ENCODE measurements around the gene UBL4A.

Gene UBL4A

DNA sequence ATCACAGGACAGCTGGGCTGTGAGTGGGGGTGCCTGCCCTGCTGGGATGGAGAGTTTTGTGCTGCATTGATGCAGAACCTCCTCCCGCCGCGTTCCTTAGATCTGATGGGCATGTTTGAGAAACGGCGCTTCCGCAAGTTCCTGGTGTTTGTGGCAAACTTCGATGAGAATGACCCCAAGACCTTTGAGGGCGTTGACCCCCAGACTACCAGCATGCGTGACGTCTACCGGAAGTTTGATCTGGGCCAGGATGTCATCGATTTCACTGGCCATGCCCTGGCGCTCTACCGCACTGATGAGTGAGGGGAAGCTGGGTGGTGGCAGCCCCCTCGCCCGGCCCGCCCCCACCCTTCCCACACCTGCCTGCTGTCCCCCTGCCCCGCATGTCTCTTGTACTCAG is 46.6 kb downstream of the UBL4A start:
- DNase-seq: no peak
- intact Hi-C loops (cut with DNase I; ENCODE audit: low total_unique reads): no loop called here
- Histone ChIP-seq H3K27ac (no peak overlapping the region), H3K27me3 (no peaks in the 10 kb centered on the region), H3K4me1 (peaks cover 0 to 28% (median 17%) of the 10 kb centered on the region in 4 donors), H3K9me3 (no peaks in the 10 kb centered on the region), H3K4me3 (no peak overlapping the region), H3K36me3 (peaks cover 4 to 37% (median 14%) of the 10 kb centered on the region in 3 donors)
- TF ChIP-seq, protein P1, sequence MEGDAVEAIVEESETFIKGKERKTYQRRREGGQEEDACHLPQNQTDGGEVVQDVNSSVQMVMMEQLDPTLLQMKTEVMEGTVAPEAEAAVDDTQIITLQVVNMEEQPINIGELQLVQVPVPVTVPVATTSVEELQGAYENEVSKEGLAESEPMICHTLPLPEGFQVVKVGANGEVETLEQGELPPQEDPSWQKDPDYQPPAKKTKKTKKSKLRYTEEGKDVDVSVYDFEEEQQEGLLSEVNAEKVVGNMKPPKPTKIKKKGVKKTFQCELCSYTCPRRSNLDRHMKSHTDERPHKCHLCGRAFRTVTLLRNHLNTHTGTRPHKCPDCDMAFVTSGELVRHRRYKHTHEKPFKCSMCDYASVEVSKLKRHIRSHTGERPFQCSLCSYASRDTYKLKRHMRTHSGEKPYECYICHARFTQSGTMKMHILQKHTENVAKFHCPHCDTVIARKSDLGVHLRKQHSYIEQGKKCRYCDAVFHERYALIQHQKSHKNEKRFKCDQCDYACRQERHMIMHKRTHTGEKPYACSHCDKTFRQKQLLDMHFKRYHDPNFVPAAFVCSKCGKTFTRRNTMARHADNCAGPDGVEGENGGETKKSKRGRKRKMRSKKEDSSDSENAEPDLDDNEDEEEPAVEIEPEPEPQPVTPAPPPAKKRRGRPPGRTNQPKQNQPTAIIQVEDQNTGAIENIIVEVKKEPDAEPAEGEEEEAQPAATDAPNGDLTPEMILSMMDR (IDR thresholded peaks at IDR 0.05): no peak

DNA sequence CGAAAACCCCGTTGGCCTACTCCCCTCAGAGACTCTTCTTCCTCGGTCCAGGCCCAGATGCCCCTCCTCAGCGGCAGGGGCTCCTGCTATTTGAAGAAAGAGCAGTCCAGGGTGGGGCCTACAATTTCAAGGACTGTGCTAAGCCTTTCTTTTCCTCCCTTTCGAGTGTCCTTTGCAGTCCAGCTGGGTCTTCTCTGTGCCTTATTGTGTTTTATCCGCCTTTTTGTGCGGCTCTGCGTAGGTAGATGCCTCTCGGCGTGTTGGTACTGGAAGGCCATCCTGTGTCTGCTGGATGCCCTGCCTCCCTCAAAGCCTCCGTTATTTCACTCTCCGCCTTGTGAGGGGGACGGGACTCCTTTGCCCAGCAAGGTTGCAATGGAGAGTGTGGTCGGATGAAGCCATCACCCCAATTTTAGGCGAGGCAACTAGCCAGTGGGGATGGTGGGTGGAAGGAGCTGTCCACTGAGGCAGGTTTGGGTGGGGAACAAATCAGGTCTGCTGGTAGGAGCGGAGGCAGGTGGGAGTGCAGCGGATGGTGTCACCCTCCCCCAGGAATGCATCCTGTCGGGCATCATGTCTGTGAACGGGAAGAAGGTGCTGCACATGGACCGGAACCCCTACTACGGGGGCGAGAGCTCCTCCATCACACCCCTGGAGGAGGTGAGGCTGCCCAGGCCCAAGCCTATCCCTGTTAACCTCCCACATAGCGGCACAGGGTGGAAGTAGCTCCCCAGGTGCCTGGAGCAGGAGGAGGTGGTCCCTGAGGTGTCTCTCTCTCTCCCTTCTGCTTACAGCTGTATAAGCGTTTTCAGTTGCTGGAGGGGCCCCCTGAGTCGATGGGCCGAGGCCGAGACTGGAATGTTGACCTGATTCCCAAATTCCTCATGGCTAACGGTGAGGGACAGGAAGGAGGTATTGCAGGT is 48.2 kb downstream of the UBL4A start:
- peak overlapping the region; percentile 85 to 92 for H3K27ac ChIP-seq
- intact Hi-C loops (cut with DNase I; ENCODE audit: low total_unique reads): no loop called here
- no peak for DNase-seq

DNA sequence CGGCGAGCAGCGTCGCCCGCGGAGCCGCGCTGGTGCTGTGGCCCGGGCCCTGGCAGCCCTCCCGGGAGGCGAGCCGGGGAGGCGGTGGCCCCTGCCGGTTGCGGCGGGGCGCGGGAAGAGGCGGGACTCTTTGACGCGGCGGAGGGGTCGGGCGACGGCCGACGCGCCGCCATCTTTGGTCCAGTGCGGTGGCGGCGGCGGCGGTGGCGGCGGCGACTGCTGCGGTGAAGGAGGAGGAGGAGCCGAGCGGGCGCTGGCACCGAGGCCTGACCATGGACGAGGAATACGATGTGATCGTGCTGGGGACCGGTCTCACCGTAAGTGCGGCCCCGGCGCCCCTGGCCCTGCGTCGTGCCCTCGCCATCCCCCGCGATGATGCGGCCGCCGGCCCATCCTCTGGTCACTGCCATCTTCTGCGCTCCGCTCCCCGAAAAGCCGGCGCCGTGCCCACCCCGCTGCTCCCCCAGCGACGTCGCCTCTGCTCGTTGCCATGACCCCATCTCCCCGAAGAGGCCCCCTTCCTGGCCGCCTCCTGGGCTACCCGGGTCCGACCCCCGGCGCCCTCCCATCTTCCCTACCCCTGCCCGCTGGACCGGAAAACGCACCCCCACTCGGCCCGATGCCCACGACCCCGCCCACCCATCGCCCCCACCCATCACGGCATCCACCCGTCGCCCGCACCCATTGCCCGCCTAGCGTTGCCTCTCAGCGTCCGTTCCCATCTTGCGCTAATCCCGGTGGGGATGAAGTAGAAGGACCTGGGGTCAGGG is 49.2 kb downstream of the UBL4A start, which contains the start of gene GDI1:
Gene GDI1 (plus strand): TSS at position 172 of the 770 bp plus-strand sequence. CDS start 101 bp downstream, at position 273.
- Histone ChIP-seq H3K36me3 (peaks cover 4 to 50% (median 26%) of the 10 kb centered on the region in 3 donors), H3K4me3 (peak within 1 kb of the TSS; percentile 85 to 86), H3K9me3 (no peaks in the 10 kb centered on the region), H3K4me1 (peaks cover 0 to 19% (median 14%) of the 10 kb centered on the region in 4 donors), H3K27ac (peak within 1 kb of the TSS; percentile 86 to 92), H3K27me3 (no peaks in the 10 kb centered on the region)
- peak; percentile 42 to 74 for DNase-seq
- TF ChIP-seq, protein P1 (IDR thresholded peaks at IDR 0.05): no peak
- intact Hi-C loops (cut with DNase I; ENCODE audit: low total_unique reads): no loop called here

More for the DNA sequence above, 48.2 kb downstream of the UBL4A start:
- TF ChIP-seq, protein P1 (IDR thresholded peaks at IDR 0.05): no peak
- H3K36me3 ChIP-seq: peaks cover 4 to 50% (median 20%) of the 10 kb centered on the region in 3 donors
- no peaks in the 10 kb centered on the region for H3K9me3 ChIP-seq
- peak overlapping the region; percentile 85 to 86 for H3K4me3 ChIP-seq
- no peaks in the 10 kb centered on the region for H3K27me3 ChIP-seq
- H3K4me1 ChIP-seq: peaks cover 0 to 19% (median 14%) of the 10 kb centered on the region in 4 donors

DNA sequence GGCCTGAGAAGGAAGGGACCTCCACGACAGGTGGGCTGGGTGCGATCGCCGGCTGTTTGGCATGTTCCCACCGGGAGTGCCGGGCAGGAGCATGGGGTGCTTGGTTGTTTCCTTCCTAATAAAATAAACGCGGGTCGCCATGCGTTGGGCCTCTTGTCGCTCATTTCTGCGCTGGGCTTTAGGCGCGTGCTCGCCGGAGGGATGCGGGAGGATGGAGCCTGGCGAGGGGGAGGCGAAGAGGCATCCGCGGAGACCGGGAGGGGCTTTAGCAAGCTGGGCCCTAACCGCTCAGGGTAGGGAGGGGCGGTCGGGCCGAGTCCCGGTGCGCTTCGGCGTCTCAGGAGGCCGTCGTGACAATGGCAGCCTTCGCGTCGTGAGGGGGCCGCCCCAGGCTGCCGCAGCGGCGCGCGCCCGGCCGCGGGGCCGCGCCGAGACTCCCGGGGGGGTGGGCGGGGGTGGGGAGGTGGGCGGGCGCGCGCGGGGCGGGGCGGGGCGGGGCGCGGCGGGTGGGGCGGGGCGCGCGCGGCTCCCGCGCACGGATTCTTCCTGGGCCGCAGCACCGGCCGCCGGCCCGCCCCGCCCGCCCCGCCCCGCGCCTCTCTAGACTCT is 49.9 kb downstream of the UBL4A start:
- Histone ChIP-seq H3K27me3 (no peaks in the 10 kb centered on the region), H3K4me1 (peaks cover 0 to 19% (median 14%) of the 10 kb centered on the region in 4 donors), H3K9me3 (no peaks in the 10 kb centered on the region), H3K4me3 (peak overlapping the region; percentile 85 to 86), H3K27ac (peak overlapping the region; percentile 86 to 92), H3K36me3 (peaks cover under 1 to 49% (median 22%) of the 10 kb centered on the region in 3 donors)
- no peak for DNase-seq
- intact Hi-C loops (cut with DNase I; ENCODE audit: low total_unique reads): no loop called here
- TF ChIP-seq, protein P1 (IDR thresholded peaks at IDR 0.05): no peak

DNA sequence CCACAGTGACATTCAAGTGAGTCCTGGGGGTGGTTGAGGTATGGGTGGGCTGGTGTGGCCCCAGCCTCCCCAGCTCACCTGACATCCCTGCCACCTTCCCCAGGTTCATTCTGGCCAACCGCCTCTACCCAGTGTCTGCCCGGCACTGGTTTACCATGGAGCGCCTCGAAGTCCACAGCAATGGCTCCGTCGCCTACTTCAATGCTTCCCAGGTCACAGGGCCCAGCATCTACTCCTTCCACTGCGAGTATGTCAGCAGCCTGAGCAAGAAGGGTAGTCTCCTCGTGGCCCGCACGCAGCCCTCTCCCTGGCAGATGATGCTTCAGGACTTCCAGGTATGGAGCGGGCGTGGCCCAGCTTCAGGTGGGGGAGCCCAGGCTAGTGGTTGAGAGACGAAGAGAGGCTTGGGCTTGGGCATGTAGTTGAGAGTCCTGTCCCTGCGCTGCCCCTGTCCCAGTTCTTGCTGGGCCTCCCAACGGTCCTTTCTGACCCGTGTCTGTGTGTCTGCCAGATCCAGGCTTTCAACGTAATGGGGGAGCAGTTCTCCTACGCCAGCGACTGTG is 51.2 kb downstream of the UBL4A start:
- no peak overlapping the region for H3K27ac ChIP-seq
- no peak for DNase-seq
- no peak overlapping the region for H3K4me3 ChIP-seq
- TF ChIP-seq, protein P1 (IDR thresholded peaks at IDR 0.05): no peak
- intact Hi-C loops (cut with DNase I; ENCODE audit: low total_unique reads): no loop called here
- no peaks in the 10 kb centered on the region for H3K9me3 ChIP-seq
- H3K36me3 ChIP-seq: peaks cover 0 to 41% (median 20%) of the 10 kb centered on the region in 3 donors
- H3K27me3 ChIP-seq: no peaks in the 10 kb centered on the region
- peaks cover 0 to 25% (median 14%) of the 10 kb centered on the region in 4 donors for H3K4me1 ChIP-seq
